Right lobe of liver (tissue), 4 donors: ENCODE results near the gene LCLAT1.

Experiments used
- CTCF ChIP-seq, 4 donors: fragments of 200-600 bp in 3 of 4; fragments of 450-650 bp in 1 of 4; IDR thresholded peaks; one replicate each; pipeline versions ENCODE4 v1.5.1 to v1.8.0; 2016 to 2022; ENCODE audit warnings: antibody characterized with exemption in 4 of 4, mild to moderate bottlenecking in 2 of 4
- POLR2A ChIP-seq: fragments of 450-650 bp; IDR thresholded peaks from one replicate; pipeline ENCODE4 v1.6.1; 2017; ENCODE audit warnings: antibody characterized with exemption, mild to moderate bottlenecking
- donor health status: DM: no; HTN: no; CAD: no.
- donor health status: DM: no; HTN: no; CAD: no.
- donor health status: DM: no; HTN: yes; CAD: no.

- no peak for TF ChIP-seq CTCF (IDR thresholded peaks at IDR 0.05)
- no peak for TF ChIP-seq POLR2A
Measured at GRCh38 chr2:30484995-30485394, 37.9 kb downstream of the LCLAT1 start.
